CD4-positive, alpha-beta T cell treated with Interleukin-4 for 4 hours (primary cell): ENCODE measurements around the gene MAN1A1.

Source experiments
- DNase-seq: peaks from one replicate; pipeline ENCODE4 v3.0.0-alpha.2; 2020

MAN1A1 gene

DNA sequence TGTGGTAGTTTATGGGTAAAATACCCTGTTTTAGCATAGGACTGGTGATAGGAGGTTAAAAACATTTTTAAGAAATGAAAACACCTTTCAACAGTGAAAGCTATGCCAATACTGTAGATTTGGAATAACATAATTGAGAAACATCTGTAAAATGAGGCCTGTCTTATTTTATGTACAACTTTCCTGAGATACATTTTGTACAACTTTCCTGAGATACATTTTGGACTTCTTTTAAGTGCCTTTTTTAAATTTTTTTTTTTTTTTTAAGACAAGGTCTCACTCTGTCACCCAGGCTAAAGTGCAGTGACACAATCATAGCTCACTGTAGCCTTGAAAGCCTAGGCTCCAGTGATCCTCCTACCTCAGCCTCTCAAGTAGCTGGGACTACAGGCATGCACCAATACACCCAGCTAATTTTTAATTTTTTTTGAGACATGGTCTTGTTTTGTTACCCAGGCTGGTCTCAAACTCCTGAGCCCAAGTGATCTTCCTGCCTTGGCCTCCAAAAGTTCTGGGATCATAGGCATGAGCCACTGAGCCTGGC lies 84.6 kb downstream of the MAN1A1 start:
- DNase-seq, result no peak

DNA sequence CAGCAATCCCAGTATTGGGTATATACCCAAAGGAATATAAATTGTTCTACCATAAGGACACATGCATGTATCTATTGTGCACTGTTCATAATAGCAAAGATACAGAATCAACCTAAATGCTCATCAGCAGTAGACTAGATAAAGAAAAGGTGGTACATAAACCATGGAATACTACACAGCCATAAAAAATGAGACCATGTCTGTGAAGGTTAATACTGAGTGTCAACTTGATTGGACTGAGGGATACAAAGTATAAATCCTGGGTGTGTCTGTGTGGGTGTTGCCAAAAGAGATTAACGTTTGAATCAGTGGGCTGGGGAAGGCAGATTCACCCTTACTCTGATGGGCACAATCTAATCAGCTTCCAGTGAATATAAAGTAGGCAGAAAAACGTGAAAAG lies 86.9 kb downstream of the MAN1A1 start:
- no peak for DNase-seq

DNA sequence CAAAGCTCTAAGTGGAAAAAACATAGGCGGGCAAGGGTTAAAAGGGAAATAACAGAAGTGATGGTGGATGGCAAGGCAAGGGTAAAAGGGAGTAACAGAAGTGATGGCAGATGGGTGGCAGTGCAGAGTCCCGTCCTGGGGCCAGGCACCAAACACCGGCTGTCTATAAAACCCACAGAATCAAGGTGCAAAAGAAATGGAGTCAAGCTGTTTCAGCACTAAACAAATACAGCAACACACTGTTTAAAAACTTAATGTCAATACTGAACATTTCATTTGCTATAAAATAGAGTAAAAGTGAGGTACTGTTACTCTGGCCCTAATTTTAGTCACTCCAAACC lies 87.6 kb downstream of the MAN1A1 start:
- no peak for DNase-seq

DNA sequence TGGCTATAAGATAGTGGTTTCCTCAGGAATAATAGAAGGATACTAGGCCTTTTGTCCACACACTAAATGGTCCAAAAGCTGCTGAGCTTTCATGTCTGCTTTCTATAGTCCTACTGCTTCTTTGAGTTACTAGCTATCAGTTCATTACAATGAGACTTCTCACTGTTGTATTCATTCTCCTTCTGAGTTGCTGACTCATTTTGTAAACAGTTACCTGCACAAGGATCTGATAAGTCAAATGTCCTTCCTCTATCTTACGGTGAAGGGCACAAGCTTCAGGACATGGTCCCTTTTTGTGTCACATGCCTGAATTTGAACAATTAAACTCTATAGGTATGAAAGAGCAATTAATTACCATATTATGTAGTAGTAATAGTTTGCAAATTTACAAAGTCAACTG lies 90.5 kb downstream of the MAN1A1 start:
- DNase-seq, result no peak

DNA sequence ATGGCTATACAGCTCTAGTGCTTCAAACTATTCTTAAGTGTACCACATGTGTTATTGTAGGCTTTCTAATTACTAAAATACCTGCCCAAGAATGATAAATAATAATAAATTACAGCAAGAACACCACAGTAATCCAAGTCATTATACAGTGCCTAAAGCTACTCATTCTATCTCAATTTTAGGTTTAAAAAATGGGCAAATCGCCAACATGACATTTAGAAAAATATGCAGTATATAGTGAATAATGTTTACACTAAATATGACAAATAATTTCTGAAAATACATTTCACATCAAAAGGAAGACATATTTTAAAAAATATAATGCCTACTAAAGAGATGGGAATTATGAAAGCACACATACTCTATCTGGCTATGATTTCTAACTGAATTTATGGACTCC lies 91.8 kb downstream of the MAN1A1 start:
- DNase-seq, result no peak

DNA sequence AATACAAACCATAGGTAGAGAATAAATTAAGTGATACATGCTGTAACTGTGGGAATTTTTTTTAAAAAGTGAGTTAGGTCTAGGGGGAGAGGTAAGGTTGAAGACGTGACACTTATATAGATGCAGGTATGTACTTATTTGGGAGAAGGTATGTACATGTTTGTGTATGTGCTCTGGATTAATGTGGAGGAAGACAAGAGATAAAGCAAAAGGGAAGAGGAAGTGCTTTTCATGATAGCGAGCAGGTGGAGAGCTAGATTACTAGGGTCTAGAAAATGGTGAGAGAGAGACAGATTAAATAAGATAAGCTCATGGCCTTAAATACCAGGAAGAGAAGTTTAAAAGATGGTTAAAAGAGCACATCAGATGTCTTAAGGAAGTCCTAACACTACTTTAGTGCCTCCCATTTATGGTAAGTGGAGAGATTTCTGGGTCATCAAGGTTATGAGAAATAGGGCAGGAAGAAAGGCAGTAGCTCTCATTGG lies 92.5 kb downstream of the MAN1A1 start:
- DNase-seq, result no peak

DNA sequence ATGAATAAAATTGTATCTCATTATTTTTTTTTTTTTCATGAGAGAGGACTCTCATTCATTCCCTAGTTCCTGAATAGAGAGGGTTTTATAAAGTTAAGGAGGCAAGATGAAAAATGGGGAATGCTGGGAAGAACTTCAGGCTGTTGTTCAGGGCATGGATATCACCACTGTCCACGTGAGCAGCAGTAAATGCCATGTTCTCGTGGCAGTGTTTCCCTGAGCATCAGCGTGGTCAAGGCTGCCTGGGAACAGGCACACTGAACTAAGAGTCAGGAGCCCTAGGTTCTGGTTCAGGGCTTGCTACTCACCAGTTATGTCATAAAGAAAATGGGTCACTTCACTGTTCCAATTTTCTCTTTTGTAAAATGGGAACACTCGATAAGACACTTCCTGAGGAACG lies 93.2 kb downstream of the MAN1A1 start:
- no peak for DNase-seq

DNA sequence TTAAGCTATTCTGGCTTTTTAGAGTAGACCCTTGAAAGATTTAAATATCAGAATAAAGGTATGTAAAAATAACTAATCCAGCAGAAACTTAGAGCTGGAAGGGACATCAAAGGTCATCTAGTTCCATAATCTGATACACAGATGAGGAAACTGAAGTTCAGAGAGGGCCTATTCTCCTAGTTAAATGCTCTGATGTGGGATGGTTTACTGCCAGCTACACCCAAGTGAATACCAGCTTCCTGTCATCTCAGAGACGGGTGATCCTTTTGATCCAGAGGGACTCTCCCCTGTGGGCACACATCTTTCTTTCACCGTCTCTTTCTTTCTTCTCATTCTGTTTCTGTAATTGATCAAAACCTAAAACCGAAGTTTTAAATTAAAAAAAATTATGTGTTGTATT lies 94.1 kb downstream of the MAN1A1 start:
- no peak for DNase-seq

DNA sequence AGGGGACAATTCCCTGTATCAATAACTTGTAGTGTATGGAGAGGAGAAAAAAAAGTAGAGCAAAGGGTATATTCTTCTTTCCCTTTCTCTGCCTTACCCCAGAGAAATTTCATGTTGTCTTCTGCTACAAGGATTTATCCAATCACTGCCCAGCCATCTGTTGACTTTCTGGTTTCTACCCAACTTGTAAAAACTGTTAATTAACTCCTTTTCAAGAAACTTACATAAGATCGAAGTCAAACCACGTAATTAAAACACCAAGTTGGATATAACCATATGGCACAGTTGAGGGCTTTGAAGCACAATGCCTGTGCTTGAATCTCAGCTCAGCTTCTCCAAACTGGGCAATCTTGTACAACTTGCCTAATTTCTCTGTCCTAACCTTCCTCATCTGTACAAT lies 99.5 kb downstream of the MAN1A1 start:
- DNase-seq, result no peak

DNA sequence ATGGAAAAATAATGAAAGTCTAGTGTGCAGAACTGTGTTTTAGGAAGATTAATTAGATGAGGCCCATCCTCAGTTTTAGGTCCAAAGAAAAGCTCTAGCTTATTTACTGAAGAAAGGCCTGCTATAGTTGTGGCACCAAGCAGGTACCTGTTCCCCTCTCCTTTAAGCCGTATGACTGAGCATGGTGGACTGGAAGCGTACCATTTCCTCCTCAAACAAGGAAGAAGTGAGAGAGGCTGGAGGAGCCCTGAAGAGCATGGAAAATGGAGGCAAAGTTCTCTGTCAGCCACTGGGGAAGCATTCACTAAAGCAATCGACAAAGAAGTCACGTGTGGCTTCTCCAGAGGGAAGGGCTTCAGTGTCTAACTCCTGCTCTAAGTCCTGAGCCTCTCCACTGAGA lies 100.2 kb downstream of the MAN1A1 start:
- DNase-seq, result no peak

DNA sequence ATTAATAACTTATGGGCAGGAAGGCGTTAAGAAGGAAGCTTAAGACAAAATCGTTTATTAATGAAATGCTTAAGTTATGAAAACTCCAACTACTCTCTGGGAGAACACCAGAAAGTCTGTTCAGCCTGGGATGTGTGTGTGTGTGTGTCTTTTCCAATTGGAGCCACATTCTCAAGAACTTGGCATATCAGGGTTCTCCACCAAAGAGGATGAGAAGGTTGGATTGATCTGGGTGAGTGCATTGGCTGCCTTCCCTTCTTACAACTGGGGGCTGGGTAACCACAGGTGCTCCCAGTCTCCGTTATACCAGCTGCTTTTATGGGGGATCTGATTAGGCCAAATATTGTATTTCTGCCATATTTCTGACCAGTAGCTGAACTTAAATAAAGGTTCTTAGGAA lies 102.1 kb downstream of the MAN1A1 start:
- DNase-seq, result no peak

DNA sequence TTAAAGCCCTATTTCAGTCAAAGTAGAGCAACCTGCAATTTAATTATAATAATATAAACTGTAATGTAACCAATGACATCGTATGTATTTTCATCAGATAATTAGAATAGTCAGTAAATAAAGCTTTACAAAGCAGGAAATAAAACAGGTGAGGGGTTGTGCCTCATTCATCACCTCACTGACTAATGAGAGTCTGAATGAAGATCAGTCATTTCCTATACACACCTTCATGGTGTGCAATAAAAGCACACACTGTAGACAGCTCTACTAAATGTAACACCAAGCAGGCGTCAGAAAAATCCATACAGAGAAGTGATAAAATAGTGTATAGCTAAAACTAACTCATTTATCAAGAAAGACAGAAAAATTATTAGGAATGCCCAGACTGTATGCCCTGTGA lies 105.9 kb downstream of the MAN1A1 start:
- no peak for DNase-seq

DNA sequence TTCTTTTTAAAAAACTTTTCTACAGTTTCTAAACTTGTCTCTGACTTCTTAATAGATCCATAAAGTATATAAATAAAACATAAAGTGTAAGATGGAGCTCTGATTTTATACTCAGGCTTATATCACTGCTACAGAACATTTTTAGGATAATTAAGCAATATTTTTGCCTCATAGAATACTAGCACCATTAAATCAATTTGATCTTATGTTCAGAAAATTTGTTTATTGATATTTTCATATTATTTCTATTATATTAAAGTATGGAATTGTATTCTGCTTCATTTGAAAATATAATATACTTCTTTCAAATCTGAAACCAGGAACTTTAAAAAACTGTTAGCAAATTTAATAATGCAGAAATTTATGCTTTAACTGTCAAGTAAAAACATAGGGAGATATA lies 106.5 kb downstream of the MAN1A1 start:
- no peak for DNase-seq

DNA sequence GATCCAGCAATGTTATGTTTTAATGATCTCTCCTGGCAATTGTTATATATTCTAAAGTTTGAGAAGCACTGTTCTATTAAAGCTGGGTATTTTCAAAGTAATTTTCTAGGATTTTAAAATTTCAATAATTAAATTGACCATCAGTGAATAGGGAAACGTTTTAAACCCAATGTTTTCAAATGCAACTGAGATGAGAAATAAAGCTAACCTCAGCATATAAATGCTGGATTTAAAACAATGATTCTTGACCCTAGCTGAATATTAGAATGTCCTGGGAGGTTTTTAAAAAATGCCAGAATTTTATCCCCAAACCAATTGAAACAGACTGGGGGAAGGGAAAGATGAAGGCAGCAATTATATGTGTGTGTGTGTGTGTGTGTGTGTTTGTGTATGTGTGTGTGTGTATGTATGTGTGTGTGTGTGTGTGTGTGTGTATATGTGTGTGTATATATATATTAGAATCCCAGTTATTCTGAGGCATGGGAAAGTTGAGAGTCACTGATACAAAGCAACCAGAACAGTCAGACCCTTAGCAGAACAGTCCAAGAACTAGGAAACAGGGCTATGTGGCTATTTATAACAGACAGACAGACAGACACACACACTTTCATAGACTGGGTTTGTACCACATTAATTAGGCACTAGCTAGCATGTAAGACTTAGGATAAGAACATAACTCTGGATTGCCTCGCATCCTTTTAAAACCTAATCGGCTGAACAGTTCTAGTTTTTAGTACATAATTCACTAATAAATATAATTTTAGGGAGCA lies 107.8 kb downstream of the MAN1A1 start:
- no peak for DNase-seq

DNA sequence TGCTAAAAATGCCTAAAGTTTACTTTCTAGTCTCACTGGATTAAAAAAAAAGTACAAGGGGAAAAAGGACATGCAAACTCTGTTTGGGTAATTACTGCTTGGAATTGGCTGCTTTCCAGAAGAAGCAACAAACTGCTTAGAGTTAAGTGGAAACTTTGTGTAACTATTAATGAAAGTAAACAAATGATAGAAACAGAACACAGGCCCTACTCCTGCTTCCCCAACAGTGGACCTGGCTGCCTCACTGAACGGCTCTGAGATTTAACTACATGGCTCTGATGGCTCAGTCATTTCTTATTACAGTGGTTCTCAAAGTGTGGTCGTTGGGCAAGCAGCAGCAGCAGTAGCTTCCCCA lies 108.5 kb downstream of the MAN1A1 start:
- no peak for DNase-seq

DNA sequence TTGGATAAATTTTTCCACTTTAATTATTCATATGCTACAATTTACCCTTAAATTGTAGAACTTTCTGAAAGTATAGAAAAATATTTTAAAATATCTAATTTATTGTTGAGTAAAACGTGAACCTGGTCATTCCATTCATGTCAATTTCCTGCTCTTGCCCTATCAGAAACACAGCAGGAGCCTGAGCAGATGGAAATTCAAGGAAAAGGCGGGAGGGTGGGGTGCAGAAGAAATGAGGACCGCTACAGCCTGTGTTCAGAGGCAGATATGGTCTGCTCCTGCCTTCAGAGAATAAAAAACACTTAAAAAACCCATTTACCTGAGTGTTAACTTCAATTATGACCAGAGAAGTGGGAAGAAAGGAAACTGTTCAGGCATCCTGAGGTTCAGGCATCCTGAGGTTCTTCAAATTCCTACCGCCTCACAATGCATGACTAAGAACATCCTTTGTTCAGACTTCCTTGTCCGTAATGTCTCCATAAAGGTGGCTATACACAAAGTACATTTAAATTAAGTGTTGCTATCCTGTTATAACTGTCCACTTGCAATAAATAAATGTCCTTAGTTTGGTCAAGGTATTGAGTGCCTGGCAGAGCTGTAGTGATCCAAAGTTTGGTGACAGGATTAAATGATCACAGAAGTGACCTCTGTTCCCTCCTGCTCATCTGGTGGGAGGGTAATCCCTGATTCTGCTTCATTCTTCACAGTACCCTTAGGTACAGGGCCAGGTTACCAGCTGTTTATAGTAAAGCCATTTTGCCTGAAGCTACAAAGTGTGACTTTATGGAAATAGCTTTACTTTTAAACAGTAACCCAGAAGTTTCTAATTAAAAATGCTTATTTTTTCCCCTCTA lies 109.1 kb downstream of the MAN1A1 start:
- DNase-seq, result no peak

DNA sequence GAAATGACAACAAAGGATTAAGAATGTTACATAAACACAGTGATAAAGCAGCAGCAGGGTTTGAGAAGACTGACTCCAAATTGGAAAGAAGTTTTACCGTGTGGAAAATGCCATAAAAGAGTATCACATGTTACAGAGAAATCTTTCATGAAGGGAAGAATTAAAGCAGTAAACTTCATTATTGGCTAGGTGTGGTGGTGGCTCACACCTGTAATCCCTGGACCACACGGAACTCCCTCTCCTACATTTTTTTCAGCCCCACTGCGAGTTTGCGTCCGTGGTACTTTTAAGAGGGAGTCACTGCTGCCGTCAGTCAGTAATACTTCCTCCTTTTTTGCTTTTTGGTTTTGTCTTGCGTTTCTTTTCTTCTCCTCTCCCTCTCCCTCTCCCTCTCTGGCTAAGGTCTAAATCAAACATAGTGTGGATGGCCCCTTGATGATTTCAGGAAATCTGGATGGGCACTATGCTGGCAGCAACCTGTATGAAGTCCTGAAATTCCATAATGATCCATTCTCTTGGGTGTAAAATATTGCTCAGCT lies 112.3 kb downstream of the MAN1A1 start:
- DNase-seq, result no peak

DNA sequence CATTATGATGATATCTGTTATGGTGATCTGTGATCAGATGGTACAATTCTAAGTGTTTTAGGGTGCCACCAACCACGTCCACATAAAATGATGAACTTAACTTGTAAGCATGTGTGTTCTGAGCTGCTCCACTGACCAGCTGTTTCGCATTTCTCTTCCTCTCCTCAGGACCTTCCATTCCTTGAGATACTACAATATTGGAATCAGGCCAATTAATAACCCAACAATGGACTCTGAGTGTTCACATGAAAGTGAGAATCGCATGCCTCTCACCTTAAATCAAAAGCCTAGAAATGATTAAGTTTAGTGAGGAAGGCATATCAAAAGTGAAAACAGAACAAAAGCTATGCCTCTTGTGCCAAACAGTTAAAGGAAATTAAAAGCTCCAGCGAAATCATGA lies 114.6 kb downstream of the MAN1A1 start:
- DNase-seq, result no peak

DNA sequence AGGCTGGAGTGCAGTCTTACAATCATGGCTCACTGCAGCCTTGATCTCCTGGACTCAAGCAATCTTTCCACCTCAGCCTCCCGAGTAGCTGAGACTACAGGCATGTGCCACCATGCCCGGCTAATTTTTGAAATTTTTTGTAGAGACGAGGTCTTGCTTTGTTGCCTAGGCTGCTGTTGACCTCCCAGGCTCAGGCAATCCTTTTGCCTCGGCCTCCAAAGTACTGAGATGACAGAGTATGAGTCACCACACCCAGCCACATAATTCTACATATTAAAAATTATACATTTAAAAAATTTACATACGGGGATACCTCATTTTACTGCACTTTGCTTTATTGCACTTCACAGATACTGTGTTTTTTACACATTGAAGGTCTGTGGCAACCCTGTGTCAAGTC lies 115.1 kb downstream of the MAN1A1 start:
- DNase-seq, result no peak

DNA sequence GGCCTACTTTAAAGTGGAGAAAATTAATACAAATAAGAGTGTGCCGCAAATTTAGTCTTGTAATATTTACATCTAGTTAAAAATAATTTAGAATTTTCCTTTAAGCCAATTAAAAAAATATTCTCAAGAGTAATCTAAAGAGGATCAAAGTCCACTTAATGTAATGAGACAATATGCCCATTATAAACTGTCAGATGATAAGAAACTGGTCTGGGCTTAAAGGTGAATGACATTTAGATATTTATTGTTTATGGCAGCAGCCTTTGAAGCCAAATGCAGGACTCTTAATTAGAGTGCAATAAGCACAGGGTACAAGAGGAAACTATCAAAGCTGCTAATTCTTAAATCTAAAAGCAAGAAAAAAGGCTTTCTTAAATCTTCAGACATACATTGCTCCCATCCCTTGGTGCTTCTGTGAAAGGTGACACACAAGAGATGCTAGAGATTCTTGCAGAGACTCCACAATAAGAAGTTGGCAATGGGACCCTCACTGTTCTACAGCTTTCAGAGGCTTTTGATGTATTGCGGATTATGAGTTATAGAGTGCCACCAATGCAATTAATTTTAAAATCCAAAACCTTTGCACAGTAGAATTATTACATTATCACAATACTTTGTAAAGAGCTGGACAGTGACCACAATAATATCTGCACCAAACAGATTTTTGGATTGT lies 116.1 kb downstream of the MAN1A1 start:
- no peak for DNase-seq

DNA sequence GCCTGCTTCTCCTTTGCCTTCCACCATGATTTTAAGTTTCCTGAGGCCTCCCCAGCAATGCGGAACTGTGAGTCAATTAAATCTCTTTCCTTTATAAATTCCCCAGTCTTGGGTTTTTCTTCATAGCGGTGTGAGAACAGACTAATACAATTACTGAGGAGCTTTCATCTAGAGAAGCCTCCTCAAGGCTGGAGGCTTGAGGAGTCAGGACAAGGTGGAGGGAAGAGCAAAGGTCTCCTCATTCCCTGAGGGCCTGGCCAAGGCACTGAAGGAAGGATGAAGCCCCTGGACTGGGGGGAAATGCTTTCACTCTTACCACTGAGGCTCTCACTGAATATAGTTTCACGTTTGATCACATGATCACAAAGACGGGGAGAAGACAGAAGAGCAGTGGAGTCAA lies 118.2 kb downstream of the MAN1A1 start:
- no peak for DNase-seq

DNA sequence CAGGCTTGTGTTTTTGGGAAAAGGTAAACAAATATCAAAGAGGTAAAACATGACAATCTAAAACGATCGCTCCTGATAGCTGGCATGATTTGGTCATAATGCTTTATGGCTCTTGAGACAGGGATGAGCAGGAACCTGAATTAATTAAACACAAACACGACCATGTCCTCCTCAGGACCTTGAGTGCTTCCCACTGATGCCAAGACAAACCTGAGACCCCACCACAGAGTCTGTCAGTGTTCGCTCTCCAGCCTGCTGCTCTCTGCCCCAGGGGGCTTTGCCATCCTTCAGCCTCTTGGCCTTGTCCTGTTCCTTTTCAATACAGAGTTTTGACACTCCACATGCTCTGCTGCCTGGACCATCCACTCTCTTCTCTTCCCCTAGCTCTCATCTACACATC lies 119.4 kb downstream of the MAN1A1 start:
- DNase-seq, result no peak

DNA sequence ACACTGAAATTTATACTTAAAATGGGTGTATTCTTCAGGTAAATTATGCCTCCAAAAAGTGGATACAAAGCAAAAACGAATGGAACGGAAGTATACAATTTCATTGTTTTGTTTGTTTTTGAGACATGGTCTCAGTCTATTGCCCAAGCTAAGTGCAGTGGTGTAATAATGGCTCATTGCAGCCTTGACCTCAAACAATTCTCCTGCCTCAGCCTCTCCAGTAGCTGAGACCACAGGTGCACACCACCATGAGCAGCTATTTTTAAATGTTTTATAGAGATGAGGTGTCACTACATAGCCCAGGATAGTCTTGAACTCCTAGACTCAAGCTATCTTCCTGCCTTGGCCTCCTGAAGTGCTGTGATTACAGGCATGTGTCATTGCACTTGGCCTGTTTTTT lies 122.2 kb downstream of the MAN1A1 start:
- DNase-seq, result no peak
